HG02759 (cell line): ENCODE results near the gene ATXN7L3.
"Not testable (repeated sequence)": the region's sequence is repeated elsewhere in the genome, so short reads cannot be mapped to it uniquely, and the experiment has no call there.

Experiments
- ATAC-seq: cut with Tn5 transposase; IDR thresholded peaks from one replicate; pipeline ENCODE4 v1.9.1; 2021; ENCODE audit warnings: mild to moderate bottlenecking, moderate library complexity; ENCODE audit not compliant: unreplicated experiment

Gene ATXN7L3

GRCh38 chr17:44199553-44200477 is at the start of gene ATXN7L3:
ATXN7L3 (minus strand) TSS chr17:44199884; CDS start chr17:44198070, 1,814 bp downstream.
- ATAC-seq, result peak; percentile 67

- no peak for ATAC-seq
These were observed 48.4 kb upstream of the ATXN7L3 start for GRCh38 chr17:44247876-44248736.

- no peak for ATAC-seq
These were observed 47.8 kb upstream of the ATXN7L3 start for GRCh38 chr17:44247440-44247841.

GRCh38 chr17:44241106-44241624 is 41.5 kb upstream of the ATXN7L3 start:
- no peak for ATAC-seq

- ATAC-seq, result not testable (repeated sequence)
These were observed 38.2 kb upstream of the ATXN7L3 start for GRCh38 chr17:44237886-44238285.

- ATAC-seq, result peak; percentile 45
These were observed 36.8 kb upstream of the ATXN7L3 start for GRCh38 chr17:44236444-44236991.

- no peak for ATAC-seq
These were observed 35.9 kb upstream of the ATXN7L3 start for GRCh38 chr17:44235583-44235936.

GRCh38 chr17:44233582-44233981 is 33.9 kb upstream of the ATXN7L3 start:
- ATAC-seq, result no peak

GRCh38 chr17:44232061-44232460 is 32.4 kb upstream of the ATXN7L3 start:
- ATAC-seq, result no peak

GRCh38 chr17:44230140-44230539 is 30.5 kb upstream of the ATXN7L3 start:
- no peak for ATAC-seq

- ATAC-seq, result no peak
These were observed 29.4 kb upstream of the ATXN7L3 start for GRCh38 chr17:44229090-44229489.

- no peak for ATAC-seq
These were observed 23.9 kb upstream of the ATXN7L3 start for GRCh38 chr17:44223541-44224071.

- no peak for ATAC-seq
These were observed 22.6 kb upstream of the ATXN7L3 start for GRCh38 chr17:44222112-44222869.

- ATAC-seq, result no peak
These were observed 22.1 kb upstream of the ATXN7L3 start for GRCh38 chr17:44221862-44222111.

- no peak for ATAC-seq
These were observed 21.6 kb upstream of the ATXN7L3 start for GRCh38 chr17:44221084-44221861.

- ATAC-seq, result no peak
These were observed 20.8 kb upstream of the ATXN7L3 start for GRCh38 chr17:44220213-44221083.

GRCh38 chr17:44219616-44220212 is 20.0 kb upstream of the ATXN7L3 start, which contains the start of gene UBTF:
UBTF (minus strand) TSS chr17:44219675; CDS start chr17:44218229, 1,446 bp downstream.
- ATAC-seq, result peak; percentile 16

- peak; percentile 42 for ATAC-seq
These were observed 19.5 kb upstream of the ATXN7L3 start for GRCh38 chr17:44219108-44219615.
